Naive thymus-derived CD8-positive, alpha-beta T cell (primary cell): ENCODE data around the gene SH3BGR. TPM values are rescaled to one million over a fixed set of nuclear protein-coding genes. Genes with fewer than 3 reads are reported as not detected.

Experiments used
- ATAC-seq, 2 donors: fragments of 150-1000 bp; cut with Tn5 transposase in 1 of 2; sonication (Bioruptor Pico), chemical (Tn5 transposase) in 1 of 2; 1 replicate in 1 of 2; 2 replicates in 1 of 2; pipeline ENCODE4 v1.10.0; 2021; ENCODE audit warnings: mild to moderate bottlenecking in 2 of 2, moderate library complexity in 2 of 2
- POLR2A ChIA-PET: fragments of 350-600 bp; sonication (Branson Sonifier 250); formaldehyde crosslinking; loops from one replicate; lab custom pipeline; 2021; ENCODE audit warnings: antibody characterized with exemption; lab: Charles Lee
- DNase-seq, 10 donors: peaks; one replicate each; pipeline versions ENCODE4 v3.0.0 to v3.0.0-alpha.2; 2020 to 2022
- H3K27ac Mint-ChIP-seq, 10 donors: one replicate each; pipeline ENCODE4 v1.8.0; 2020 to 2022; ENCODE audit warnings: mild to moderate bottlenecking in 10 of 10, mixed read lengths in 10 of 10, moderate library complexity in 4 of 10, inconsistent platforms in 1 of 10
- H3K27me3 Mint-ChIP-seq, 5 donors: one replicate each; pipeline ENCODE4 v1.8.0; 2021 to 2022; ENCODE audit warnings: mixed read lengths in 5 of 5
- H3K36me3 Mint-ChIP-seq, 3 donors: one replicate each; pipeline ENCODE4 v1.8.0; 2020 to 2022; ENCODE audit warnings: mixed read lengths in 3 of 3, mild to moderate bottlenecking in 2 of 3, inconsistent platforms in 1 of 3
- H3K4me1 Mint-ChIP-seq, 4 donors: one replicate each; pipeline ENCODE4 v1.8.0; 2021 to 2022; ENCODE audit warnings: mixed read lengths in 4 of 4
- H3K4me3 Mint-ChIP-seq, 10 donors: one replicate each; pipeline ENCODE4 v1.8.0; 2020 to 2022; ENCODE audit warnings: mild to moderate bottlenecking in 10 of 10, mixed read lengths in 10 of 10, moderate library complexity in 6 of 10, inconsistent platforms in 1 of 10
- H3K9me3 Mint-ChIP-seq, 9 donors: one replicate each; pipeline ENCODE4 v1.8.0; 2020 to 2022; ENCODE audit warnings: mixed read lengths in 9 of 9, mild to moderate bottlenecking in 3 of 9, inconsistent platforms in 1 of 9, moderate library complexity in 1 of 9
- polyA plus RNA-seq, 3 donors: library from polyadenylated mRNA; unstranded; fragments of 300-500 nt; fragmentation: Illumina TruSeq; gene quantifications; one replicate each; pipeline ENCODE4 v1.2.3, GENCODE V29; 2021
- total RNA-seq, 8 experiments: library from RNA in 2 of 8; stranded (reverse) in 2 of 8; gene quantifications; one replicate each; pipeline ENCODE4 v1.2.3 and lab custom pipeline; 2021 to 2026

SH3BGR gene
- total and polyA plus RNA-seq, 5 experiments from 2014 or later, result 2.1 to 5.7 (median 3.5) TPM

- Mint-ChIP-seq H3K4me1 (peaks cover 11 to 21% (median 16%) of the 10 kb centered on the region in 4 donors), H3K4me3 (peak overlapping the region; percentile 89 to 98 (median 97)), H3K27ac (peak overlapping the region; percentile 93 to 99 (median 96)), H3K27me3 (peaks cover 6 to 23% (median 14%) of the 10 kb centered on the region in 5 donors), H3K36me3 (peaks cover 0 to 2% (median 0%) of the 10 kb centered on the region in 3 donors), H3K9me3 (no peaks in the 10 kb centered on the region)
- POLR2A ChIA-PET, result no interaction called here
- DNase-seq (no peak), ATAC-seq (no peak)
These were observed 7.2 kb upstream of the SH3BGR start for GRCh38 chr21:39444421-39445180.

DNA sequence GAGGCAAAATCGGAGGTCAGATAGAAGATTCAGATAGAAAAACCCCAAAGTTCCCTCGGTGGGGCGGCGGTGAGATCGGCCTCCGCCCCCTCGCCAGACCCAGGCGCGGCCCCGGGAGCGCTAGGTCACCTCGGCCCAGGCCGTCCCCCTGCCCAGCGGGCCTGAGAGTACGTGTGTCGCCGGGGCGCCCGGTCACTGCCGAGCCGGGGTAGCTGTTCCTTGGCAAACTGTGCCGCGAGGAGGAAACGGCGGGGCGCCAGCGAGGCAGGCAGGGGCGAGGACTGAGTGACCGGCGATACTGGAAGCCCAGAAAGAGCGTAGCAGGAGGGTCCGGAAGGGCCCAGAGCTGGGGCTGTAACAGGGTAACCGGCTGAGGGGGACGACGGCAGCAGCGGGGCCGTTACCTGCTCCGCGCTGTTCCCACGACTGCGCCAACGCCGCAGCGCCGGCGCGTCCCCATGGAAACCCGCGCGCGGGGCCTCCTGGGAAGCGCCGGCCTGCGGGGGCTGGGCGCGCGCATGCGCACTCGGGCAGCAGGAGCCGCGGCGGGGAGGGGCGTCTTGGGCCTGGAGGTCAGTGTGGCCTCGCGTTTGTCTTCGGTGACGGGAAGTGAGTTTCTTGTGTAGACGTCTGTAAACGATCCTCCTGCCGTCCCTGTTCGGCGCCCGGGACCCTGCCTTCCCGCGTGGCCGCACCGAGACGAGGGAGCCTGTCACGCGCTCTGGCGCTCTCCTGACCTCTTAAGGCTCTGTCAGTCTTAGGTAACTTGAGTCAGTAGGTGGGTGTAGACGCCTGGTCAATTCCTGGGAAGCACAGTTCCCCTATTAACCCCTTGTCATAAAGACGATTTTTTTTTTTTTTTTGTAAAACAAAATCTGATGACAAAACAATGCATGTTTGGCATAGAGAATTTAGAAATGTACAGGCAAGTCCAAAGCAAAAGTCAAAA is 6.2 kb upstream of the SH3BGR start, which contains the start of gene LCA5L:
LCA5L (minus strand) TSS at position 458 of the 949 bp plus-strand sequence. CDS start 17,285 bp downstream, outside the sequence.
- Mint-ChIP-seq H3K9me3 (no peaks in the 10 kb centered on the region), H3K27me3 (peaks cover 6 to 19% (median 17%) of the 10 kb centered on the region in 5 donors), H3K36me3 (peaks cover 0 to 2% (median 0%) of the 10 kb centered on the region in 3 donors), H3K27ac (peak within 1 kb of the TSS; percentile 94 to 99 (median 96)), H3K4me3 (peak within 1 kb of the TSS; percentile 89 to 98 (median 97)), H3K4me1 (peaks cover 11 to 21% (median 16%) of the 10 kb centered on the region in 4 donors)
- DNase-seq, result peak; percentile 84 to 96 (median 90)
- ATAC-seq, result peak; percentile 91 to 92
- POLR2A ChIA-PET, result no interaction called here

GRCh38 chr21:39447264-39447663 is 4.5 kb upstream of the SH3BGR start:
- H3K27me3 Mint-ChIP-seq, result peaks cover 3 to 14% (median 11%) of the 10 kb centered on the region in 5 donors
- H3K9me3 Mint-ChIP-seq, result no peaks in the 10 kb centered on the region
- peak overlapping the region in 8 of 10 donors; percentile 21 to 73 (median 36) for H3K4me3 Mint-ChIP-seq
- peaks cover 11 to 21% (median 16%) of the 10 kb centered on the region in 4 donors for H3K4me1 Mint-ChIP-seq
- no peak for DNase-seq
- POLR2A ChIA-PET, result no interaction called here
- no peak for ATAC-seq
- H3K36me3 Mint-ChIP-seq, result peaks cover 0 to 2% (median 0%) of the 10 kb centered on the region in 3 donors
- peak overlapping the region in 4 of 10 donors; percentile 22 to 94 (median 45) for H3K27ac Mint-ChIP-seq

DNA sequence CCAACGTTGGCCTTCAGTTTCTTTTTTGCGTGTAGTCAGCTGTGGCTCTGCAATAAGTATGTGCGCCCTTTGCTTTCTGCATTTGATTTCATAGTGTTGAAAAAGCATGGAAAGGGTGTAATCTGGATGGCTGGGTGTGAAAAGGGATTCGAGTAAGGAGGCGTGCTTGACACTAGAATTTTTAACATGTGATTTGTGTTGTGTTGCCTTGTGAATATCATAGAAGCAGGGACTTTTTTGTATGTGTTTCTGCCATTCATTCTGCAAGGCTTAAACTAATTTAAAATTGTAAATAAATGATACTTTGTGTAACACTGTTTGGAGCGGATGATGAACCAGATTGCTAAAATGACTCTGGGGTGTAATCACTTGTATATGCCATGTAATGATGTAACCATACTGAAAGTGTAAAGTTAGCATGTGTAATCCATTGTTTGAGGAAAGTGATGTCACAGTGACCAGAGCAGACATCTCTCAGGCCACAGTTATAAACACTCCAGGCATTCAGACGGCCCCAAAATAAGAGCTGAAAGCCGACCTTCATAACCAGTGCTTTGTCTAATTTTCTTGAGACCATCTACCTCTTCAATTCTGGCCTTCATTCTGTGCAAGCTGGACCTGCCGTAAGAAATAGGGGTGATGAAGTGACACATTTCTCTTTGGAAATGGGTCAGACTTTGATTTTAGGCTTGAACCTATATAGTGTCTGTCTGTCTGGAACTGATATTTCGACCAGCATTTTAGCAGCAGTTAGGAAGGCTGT is 618 bp downstream of the SH3BGR start:
- Mint-ChIP-seq H3K36me3 (no peaks in the 10 kb centered on the region), H3K27me3 (peaks cover 0 to 4% (median 0%) of the 10 kb centered on the region in 5 donors), H3K27ac (peak overlapping the region in 1 of 10 donors; percentile 20), H3K4me1 (no peaks in the 10 kb centered on the region), H3K9me3 (no peaks in the 10 kb centered on the region), H3K4me3 (no peak overlapping the region)
- ATAC-seq (no peak), DNase-seq (no peak)
- POLR2A ChIA-PET, result no interaction called here

GRCh38 chr21:39452970-39453342 is 1.2 kb downstream of the SH3BGR start:
- H3K27ac Mint-ChIP-seq, result no peak overlapping the region
- ATAC-seq, result no peak
- DNase-seq, result no peak
- H3K4me3 Mint-ChIP-seq, result no peak overlapping the region
- POLR2A ChIA-PET, result no interaction called here
- H3K27me3 Mint-ChIP-seq, result peaks cover 0 to 4% (median 0%) of the 10 kb centered on the region in 5 donors
- H3K9me3 Mint-ChIP-seq, result no peaks in the 10 kb centered on the region
- H3K36me3 Mint-ChIP-seq, result no peaks in the 10 kb centered on the region
- H3K4me1 Mint-ChIP-seq, result no peaks in the 10 kb centered on the region

- H3K27ac Mint-ChIP-seq, result no peak overlapping the region
- no peaks in the 10 kb centered on the region for H3K9me3 Mint-ChIP-seq
- peaks cover 0 to under 1% (median 0%) of the 10 kb centered on the region in 4 donors for H3K4me1 Mint-ChIP-seq
- peaks cover 0 to 4% (median 0%) of the 10 kb centered on the region in 5 donors for H3K27me3 Mint-ChIP-seq
- no peak for DNase-seq
- no peaks in the 10 kb centered on the region for H3K36me3 Mint-ChIP-seq
- H3K4me3 Mint-ChIP-seq, result no peak overlapping the region
- no peak for ATAC-seq
- POLR2A ChIA-PET, result no interaction called here
These were observed 1.9 kb downstream of the SH3BGR start for GRCh38 chr21:39453571-39454179.

DNA sequence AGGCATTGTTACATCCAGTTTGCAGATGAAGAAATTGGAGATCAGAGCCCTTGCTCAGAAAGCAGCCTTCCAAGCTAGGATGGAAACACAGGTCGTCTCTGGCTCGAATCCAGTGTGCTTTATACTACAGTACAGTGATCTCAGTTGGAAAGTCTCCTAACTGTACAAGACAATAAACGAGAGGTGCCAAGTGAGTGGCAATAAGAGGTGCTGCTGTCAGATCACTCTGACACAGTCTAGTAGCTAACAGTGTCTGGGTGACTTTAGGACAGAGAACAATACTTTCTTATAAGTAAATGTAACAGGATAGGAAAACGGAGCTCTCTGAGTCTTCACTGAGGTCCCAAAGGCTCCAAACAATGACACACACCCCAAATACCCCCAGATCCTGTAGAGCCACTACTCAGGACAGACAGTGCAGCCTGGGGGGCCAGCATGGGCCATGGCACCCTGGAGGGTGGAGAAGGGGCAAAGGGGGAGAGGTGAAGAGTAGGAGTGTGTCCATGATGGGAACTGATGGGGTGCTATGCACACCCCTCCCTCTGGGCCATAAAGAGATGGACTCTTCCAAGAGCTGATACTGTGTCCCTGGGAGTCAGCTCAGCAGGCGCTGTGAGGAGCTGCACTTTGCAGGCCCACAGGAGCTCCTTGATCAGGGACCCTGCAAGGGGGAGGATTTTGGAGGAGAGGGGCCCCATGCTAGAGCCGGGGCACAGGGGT is 3.3 kb downstream of the SH3BGR start:
- POLR2A ChIA-PET, result no interaction called here
- no peaks in the 10 kb centered on the region for H3K36me3 Mint-ChIP-seq
- no peak overlapping the region for H3K27ac Mint-ChIP-seq
- no peaks in the 10 kb centered on the region for H3K9me3 Mint-ChIP-seq
- no peak for ATAC-seq
- H3K27me3 Mint-ChIP-seq, result peaks cover 0 to 4% (median 0%) of the 10 kb centered on the region in 5 donors
- H3K4me1 Mint-ChIP-seq, result peaks cover 0 to 2% (median 0%) of the 10 kb centered on the region in 4 donors
- no peak for DNase-seq
- H3K4me3 Mint-ChIP-seq, result no peak overlapping the region

- POLR2A ChIA-PET, result no interaction called here
- peak overlapping the region in 1 of 10 donors; percentile 15 for H3K27ac Mint-ChIP-seq
- no peak for ATAC-seq
- no peak for DNase-seq
- H3K4me1 Mint-ChIP-seq, result peaks cover 0 to 2% (median 0%) of the 10 kb centered on the region in 4 donors
- no peaks in the 10 kb centered on the region for H3K9me3 Mint-ChIP-seq
- no peaks in the 10 kb centered on the region for H3K36me3 Mint-ChIP-seq
- H3K4me3 Mint-ChIP-seq, result no peak overlapping the region
- H3K27me3 Mint-ChIP-seq, result no peaks in the 10 kb centered on the region
These were observed 4.9 kb downstream of the SH3BGR start for GRCh38 chr21:39456665-39457064.

GRCh38 chr21:39461419-39461818 is 9.6 kb downstream of the SH3BGR start:
- Mint-ChIP-seq H3K4me3 (no peak overlapping the region), H3K27ac (no peak overlapping the region), H3K27me3 (no peaks in the 10 kb centered on the region), H3K36me3 (peaks cover 0 to 22% (median 19%) of the 10 kb centered on the region in 3 donors), H3K9me3 (no peaks in the 10 kb centered on the region), H3K4me1 (peaks cover 0 to 2% (median 0%) of the 10 kb centered on the region in 4 donors)
- no peak for DNase-seq
- POLR2A ChIA-PET, result no interaction called here
- no peak for ATAC-seq

DNA sequence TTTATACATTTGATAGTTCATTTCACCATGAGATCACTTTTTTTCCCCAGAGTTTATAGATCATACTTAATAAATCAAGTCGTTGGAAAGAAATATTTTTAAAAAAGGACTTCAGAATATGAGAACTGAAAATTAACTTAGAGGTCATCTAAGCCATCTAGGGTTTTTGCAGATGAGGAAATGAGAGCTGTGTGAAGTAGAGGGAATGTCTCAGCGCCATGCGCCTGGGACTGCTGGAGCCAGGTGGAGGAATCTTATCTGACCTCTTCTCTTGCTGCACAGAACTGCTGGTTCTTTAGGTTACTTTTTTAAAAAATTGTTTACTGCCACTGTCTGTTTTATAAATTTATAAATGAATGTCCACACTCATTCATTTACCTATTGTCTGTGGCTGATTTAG is 11.5 kb downstream of the SH3BGR start:
- Mint-ChIP-seq H3K4me3 (no peak overlapping the region), H3K9me3 (no peaks in the 10 kb centered on the region), H3K27me3 (no peaks in the 10 kb centered on the region), H3K4me1 (peaks cover 0 to 2% (median 0%) of the 10 kb centered on the region in 4 donors), H3K36me3 (peaks cover 0 to 25% (median 22%) of the 10 kb centered on the region in 3 donors), H3K27ac (no peak overlapping the region)
- POLR2A ChIA-PET, result no interaction called here
- no peak for ATAC-seq
- no peak for DNase-seq

DNA sequence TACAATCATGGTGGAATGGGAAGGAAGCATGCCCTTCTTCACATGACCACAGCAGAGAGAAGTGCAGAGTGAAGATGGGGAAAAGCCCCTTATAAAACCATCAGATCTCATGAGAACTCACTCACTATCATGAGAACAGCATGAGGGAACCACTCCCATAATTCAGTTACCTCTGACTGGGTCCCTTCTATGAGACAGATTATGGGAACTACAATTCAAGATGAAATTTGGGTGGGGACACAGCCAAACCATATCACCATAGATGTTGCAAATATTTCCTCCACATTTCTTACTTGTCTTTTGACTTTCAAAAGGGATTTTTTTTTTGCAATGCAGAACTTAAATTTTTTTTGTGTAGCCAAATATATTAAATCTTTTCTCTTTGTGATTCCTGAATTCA is 14.8 kb downstream of the SH3BGR start:
- ATAC-seq (no peak), DNase-seq (no peak)
- H3K27ac Mint-ChIP-seq, result no peak overlapping the region
- no peaks in the 10 kb centered on the region for H3K9me3 Mint-ChIP-seq
- H3K4me3 Mint-ChIP-seq, result no peak overlapping the region
- H3K27me3 Mint-ChIP-seq, result no peaks in the 10 kb centered on the region
- POLR2A ChIA-PET, result no interaction called here
- no peaks in the 10 kb centered on the region for H3K4me1 Mint-ChIP-seq
- peaks cover 3 to 35% (median 24%) of the 10 kb centered on the region in 3 donors for H3K36me3 Mint-ChIP-seq
